SH-SY5Y (cell line): ENCODE measurements around the gene TMEM161A.

Experiments used
- GATA2 ChIP-seq: IDR thresholded peaks from 2 replicates; pipeline ENCODE4 v1.6.1; 2011; ENCODE audit warnings: mild to moderate bottlenecking, low read depth, low read length
- GATA3 ChIP-seq: IDR thresholded peaks from 2 replicates; pipeline ENCODE4 v1.6.1; 2011; ENCODE audit warnings: low read depth, mild to moderate bottlenecking, low read length, moderate library complexity

TMEM161A gene

DNA sequence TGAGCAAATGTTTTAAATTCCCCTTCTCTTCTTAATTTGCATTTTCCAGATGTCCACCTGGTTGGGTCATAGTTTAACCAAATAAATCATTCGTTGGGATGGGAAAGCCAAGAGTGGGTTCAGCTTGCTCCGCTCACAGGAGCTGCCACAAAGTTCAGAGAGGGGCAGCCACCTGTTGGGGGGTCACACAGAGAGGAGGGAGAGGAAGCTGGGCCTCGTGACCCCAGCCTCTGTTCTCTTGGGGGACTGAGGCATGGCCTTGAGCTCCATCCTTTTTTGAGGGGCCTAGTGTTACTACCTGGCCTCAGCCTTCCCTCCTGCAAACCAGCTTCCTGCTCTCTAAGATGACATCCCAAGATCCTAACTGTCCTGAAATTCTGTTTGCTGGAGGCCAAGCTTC, 29.3 kb upstream of the TMEM161A start:
- no peak for TF ChIP-seq GATA3
- TF ChIP-seq GATA2 = no peak

DNA sequence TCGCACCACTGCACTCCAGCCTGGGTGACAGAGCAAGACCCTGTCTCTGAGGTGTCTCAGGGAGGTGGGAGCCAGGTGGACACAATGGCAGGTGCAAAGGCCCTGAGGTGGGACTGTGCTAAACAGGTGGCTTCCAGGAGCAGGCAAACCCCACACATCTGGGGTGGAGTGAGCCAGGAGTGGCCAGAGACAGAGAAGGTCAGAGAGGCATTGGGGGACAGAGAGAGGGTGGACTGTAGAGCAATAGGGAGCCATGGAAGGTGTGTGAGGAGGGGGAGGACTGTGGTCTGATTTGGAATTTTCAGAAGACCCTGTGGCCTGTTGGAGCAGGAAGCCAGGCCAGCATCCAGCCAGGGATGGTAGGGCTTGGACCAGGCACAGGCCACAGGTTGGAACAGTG, 27.1 kb upstream of the TMEM161A start:
- TF ChIP-seq GATA2 (no peak), GATA3 (no peak)

DNA sequence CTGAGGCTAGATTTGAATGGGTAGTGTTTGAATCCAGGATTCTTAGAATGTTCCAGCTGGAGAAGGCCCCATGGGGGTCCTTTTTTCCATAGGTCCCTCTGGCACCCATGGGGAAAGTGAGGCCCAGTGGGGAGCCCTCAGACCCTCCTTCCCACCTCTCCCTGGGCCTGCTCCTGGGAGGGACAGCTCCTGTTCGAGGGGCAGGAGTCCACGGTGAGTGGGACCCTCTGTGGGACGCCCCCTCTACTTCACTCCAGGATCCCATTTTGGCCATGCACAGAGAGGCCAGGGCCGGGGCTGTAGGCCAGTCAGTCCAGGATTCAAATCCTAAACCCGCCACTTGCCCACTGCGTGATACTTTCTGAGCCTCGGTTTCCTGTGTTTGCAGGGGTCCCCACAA, 24.2 kb upstream of the TMEM161A start:
- TF ChIP-seq GATA2 (no peak), GATA3 (no peak)

DNA sequence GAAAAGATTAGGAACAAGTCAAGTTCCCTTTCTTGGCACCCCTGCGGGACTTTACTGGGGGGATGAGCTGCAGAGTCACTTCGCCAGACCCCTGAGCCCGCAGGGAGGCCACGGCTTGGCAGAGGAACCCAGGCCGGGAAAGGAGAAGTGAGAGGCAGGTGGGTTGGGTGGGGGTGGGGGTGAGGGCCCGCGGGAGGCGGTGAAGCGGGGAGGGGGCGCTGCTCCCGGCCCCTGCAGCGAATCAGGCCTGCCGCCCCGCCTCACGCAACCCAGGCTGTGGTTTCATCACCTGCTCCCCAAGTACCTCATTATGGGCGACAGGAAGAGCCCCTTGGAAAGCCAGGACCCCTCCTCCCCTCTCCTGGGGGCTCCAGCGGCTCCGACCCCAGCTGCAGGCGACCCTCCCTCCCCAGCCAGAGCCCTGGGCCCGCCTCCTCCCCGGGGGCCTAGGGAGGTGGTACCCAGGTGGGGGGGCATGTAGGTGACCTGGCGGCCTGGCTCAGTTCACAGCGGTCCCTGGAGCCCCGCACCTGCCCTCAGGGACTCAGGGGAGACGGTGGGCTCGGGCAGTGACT, 22.3 kb upstream of the TMEM161A start:
- TF ChIP-seq GATA3 (no peak), GATA2 (no peak)

DNA sequence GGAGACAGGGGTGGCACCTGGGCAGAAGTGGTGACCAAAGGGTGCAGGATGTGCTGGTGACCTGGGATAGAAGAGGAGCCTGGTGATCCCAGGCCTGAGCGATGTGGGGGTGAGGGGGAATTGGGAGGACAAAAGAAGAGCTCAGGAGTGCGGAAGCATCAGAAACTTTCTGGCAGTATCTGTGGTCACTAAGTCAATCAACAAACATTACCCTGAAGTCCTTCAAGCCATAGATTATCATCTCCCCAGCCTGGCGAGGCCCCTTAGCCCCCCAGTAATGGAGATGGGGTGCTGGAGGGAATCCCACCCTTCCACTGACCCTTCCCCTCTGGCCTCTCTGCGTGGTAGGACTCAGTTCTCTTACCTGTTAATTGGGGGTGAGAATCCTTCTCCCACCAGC, 21.3 kb upstream of the TMEM161A start:
- TF ChIP-seq GATA2 (no peak), GATA3 (no peak)

DNA sequence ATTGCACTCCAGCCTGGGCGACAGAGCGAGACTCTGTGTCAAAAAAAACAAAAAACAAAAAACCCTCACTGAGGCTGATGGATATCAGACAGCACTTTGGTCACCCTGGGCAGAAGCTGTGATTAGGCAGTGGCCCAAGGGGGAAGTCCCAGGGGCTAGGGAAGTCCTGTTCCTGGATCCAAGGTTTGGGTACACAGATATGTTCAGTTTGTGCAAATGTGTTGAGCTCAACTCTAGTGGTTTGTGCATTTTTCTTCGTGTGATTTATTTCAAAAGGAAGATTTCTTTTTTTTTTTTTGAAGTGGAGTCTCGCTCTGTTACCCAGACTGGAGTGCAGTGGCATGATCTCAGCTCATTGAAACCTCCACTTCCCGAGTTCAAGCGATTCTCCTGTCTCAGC, 19.5 kb upstream of the TMEM161A start:
- TF ChIP-seq GATA3 (no peak), GATA2 (no peak)

DNA sequence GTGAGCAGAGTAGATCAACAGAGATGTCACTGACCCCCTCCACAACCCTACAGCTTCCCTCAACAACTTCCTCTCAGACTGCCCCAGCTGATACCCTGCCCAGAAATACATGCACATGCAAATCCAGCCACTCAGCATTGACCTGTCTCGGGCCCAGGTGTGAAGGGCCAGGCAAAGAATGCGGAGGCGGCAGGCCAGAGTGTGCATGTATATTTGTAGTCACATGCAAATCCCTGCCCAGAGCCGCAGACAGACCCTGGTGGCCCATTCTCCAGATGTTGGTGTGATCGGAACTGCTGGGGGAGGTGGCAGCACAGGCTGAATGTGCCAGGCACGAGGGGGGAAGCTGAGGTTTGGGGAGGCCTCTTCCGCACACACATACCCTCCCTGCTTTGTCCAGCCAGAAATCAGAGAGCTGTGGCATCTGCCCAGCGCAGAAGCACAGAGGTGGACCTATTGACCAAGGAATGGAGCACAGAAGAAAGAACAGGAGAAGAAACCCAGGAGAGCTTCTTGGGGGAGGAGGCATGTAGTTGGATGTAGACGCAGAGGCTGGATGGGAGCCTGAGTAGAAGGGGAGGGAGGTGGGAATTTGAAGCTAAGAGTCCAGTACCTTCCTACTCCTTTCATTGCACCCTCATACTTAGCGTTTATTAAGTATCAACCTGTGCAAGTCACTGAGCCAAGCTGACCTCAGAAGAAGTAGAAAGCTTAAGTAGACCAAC, 17.4 kb upstream of the TMEM161A start:
- TF ChIP-seq GATA2 (no peak), GATA3 (no peak)

DNA sequence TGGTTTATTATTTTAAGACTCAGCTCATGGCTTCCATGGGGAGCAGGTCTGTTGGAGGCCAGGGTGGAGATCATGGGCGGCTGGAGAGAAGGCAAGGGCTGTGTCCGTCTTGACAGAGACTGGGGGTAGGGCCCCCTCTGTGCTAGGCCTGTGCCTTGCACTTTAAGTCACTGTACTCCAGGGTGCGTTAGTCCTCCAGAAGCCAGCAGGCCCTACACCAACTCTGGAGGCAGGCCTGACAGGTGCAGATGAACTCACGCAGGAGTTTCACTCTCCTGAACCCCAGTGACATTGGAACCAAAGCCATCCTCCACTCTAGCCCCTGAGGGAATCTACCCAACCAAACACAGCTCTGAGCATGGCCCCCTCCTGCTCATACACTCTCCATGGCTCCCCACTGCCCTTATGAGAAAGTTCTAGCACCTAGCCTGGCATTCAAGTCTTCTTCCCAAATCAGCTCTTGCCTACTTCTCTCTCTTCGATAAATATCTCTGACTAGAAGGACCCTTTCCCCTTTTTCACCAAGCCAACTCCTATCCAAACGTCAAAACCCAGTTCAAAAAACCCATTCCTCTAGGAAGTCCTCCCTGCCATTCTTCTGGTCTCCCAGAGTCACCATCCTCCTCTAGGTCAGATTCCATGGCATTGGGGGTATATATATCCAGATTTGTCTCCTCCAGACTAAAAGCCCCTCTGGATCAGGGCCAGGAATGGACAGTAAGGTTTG, 16.7 kb upstream of the TMEM161A start:
- TF ChIP-seq GATA3 = no peak
- TF ChIP-seq GATA2 = no peak

DNA sequence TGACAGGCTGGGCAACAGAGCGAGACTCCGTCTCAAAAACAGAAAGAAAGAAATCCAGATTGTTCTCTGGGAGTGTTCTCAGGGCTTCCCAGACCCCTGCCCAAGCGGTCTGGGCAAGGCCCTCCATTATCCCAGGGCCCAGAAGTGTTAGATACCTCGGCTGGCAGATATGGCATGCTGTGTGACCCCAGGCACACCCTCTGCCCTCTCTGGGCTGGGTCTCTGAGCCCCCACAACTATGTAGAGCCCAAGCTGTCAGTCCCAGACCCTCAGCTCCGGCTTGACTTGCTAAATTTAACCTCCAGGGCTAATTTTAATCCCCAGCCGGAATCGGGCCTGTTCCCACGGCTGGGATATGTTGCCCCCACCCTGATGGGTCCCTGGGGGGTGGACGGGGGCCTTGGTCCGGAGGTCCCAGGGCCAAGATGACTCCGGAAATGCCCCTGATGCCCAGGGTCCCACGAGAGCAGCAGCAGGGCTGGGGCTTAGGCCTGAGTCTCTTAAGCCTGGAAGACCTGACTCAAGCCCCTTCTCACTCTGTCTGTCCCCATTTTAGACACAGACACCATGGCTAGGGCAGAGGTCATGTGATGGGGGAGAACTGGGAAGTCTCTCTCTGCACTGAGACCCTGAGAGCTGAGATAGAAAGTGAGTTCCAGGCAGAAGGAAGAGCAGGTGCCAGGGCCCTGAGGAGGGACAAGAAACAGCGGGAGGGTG, 14.5 kb upstream of the TMEM161A start:
- TF ChIP-seq GATA2 (no peak), GATA3 (no peak)

DNA sequence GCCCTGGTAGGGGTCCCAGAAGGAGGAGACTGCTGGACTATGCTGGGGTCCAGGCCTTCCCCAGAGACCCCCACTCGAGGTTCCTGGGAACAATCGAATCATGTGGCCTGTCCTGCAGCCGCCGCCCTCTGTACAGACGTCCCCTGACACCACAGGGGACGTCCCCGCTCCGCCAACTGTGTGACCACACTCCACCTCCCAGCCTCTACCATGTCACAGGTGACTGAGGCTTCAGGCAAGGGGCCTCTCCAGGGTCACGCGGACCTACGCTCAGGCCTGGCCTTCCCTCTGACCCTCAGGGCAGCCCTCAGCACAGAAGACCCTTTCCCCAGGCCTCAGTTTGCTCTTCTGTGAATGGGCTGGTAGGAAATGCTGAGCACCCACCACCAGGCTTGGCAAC, 13.1 kb upstream of the TMEM161A start:
- no peak for TF ChIP-seq GATA3
- no peak for TF ChIP-seq GATA2

DNA sequence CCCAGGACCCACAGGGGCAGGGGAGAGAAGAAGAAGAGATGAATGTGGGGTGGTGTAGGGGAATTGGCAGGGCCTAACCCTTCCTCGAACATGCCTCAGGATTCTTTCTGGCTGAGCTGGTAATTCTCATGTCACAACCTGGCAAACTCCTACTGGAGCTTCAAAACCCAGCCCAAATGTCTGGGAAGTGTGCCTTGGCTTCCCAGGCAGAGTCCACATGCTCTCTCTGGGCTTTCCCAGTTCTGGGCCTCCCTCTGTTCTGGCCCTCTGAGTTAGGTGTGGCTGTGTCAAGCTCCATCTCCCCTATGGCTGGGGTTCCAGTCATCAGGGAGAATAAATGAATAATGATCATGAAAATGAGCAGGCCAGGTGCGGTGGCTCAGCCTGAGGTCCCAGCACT, 11.2 kb upstream of the TMEM161A start:
- no peak for TF ChIP-seq GATA2
- TF ChIP-seq GATA3 = no peak

DNA sequence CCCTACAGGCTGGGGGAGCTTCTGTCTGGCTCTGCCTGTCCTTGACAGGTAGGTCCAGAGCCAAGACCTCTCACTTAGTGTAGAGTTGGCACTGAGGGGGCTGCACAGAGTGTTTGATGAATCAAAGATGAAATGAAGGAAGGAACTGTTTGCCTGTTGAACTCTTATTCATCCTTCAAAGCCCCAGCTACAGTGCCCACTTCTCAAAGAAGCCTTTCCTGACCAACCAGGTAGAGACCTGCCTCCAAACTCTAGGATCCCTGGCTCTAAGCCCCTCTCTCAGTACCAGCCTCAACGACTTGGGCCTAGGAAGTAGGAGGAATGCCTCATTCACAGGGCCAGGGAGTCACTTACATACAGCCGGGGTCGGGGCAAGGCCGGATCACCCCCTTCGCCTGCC, 9.1 kb upstream of the TMEM161A start:
- TF ChIP-seq GATA3 (no peak), GATA2 (no peak)

DNA sequence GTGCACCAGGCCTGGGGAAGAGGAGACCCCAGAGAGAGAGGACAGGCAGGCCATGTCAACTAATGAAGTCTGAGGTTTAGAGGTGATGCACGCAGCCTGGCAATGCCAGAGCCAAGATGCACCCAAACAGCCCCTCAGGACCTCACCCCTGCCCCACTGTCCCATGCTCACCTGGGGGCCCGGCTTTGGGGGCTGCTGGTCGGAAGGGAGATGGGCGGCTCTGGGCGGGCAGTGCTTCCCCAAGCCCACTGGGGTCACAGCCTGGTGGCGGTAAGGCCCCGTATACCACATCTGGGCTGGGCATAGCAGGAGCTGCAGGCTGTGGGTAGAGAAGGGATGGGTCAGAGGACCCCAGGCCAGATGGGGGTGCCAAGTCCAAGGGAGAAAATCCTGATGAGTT, 8.6 kb upstream of the TMEM161A start:
- no peak for TF ChIP-seq GATA3
